Endothelial cell of umbilical vein (primary cell): ENCODE results near the gene MMP19. TPM values are rescaled to one million over a fixed set of nuclear protein-coding genes. Genes with fewer than 3 reads are reported as not detected.

Experiments
- BruUV-seq: library from RNA; stranded (reverse); fragments of 400-500 nt; replicated peaks from 2 replicates; lab custom pipeline; 2021; lab: Mats Ljungman, UMichigan
- CTCF ChIA-PET: fragments of 300-600, 350-600 bp; sonication (Branson Sonifier 250); formaldehyde crosslinking; loops from one replicate; lab custom pipeline; 2021; ENCODE audit warnings: antibody characterized with exemption, inconsistent platforms; lab: Charles Lee
- POLR2A ChIA-PET: fragments of 300-600, 350-600 bp; sonication (Branson Sonifier 250); formaldehyde crosslinking; loops from one replicate; lab custom pipeline; 2021; ENCODE audit warnings: antibody characterized with exemption, inconsistent platforms; lab: Charles Lee
- DNase-seq: peaks from one replicate; pipeline ENCODE4 v3.0.0-alpha.2; 2011; ENCODE audit warnings: low read depth, low spot score
- FAIRE-seq: peaks from 2 replicates; lab custom pipeline; 2011; peaks lifted over from hg19 to GRCh38; lab: Jason Lieb, UNC
- H2AFZ ChIP-seq: 2 replicates; pipeline ENCODE4 v1.6.0; 2012; ENCODE audit warnings: low read depth, low read length, control low read depth, inconsistent platforms
- H3K27ac ChIP-seq: 2 replicates; pipeline ENCODE4 v1.5.1; 2011; ENCODE audit warnings: low read depth, mild to moderate bottlenecking, control low read depth, low read length, moderate library complexity; ENCODE audit not compliant: insufficient read depth
- H3K27me3 ChIP-seq, 2 experiments: 2 replicates each; pipeline versions ENCODE4 v1.6.0 to v1.6.1; 2011; ENCODE audit warnings: low read length in 2 of 2, mixed read lengths in 1 of 2; ENCODE audit not compliant: control insufficient read depth in 2 of 2, insufficient read depth in 2 of 2
- H3K36me3 ChIP-seq, 2 experiments: 2 replicates in 1 of 2; 3 replicates in 1 of 2; pipeline ENCODE4 v1.5.1; 2011; ENCODE audit warnings: low read length in 2 of 2, mild to moderate bottlenecking in 1 of 2, moderate library complexity in 1 of 2; ENCODE audit not compliant: control insufficient read depth in 2 of 2, insufficient read depth in 2 of 2; ENCODE audit errors: extremely low read depth in 1 of 2
- H3K4me1 ChIP-seq: 3 replicates; pipeline ENCODE4 v1.5.1; 2011; ENCODE audit warnings: mild to moderate bottlenecking, low read length; ENCODE audit not compliant: control insufficient read depth, insufficient read depth; ENCODE audit errors: extremely low read depth
- H3K4me2 ChIP-seq: 2 replicates; pipeline ENCODE4 v1.6.1; 2011; ENCODE audit warnings: low read length, control low read depth, mixed read lengths; ENCODE audit not compliant: insufficient read depth
- H3K4me3 ChIP-seq, 3 experiments: fragments of 200-600 bp in 1 of 3; sonication (generic), shearing (Covaris generic) in 1 of 3; replicated peaks in 1 of 3; 2 replicates each; pipeline ENCODE4 v1.5.1; 2011 to 2016; ENCODE audit warnings: control low read depth in 3 of 3, low read length in 3 of 3, mild to moderate bottlenecking in 2 of 3, inconsistent platforms in 1 of 3, low read depth in 1 of 3, moderate library complexity in 1 of 3; ENCODE audit not compliant: insufficient read depth in 1 of 3
- H3K79me2 ChIP-seq: 2 replicates; pipeline ENCODE4 v1.6.0; 2012; ENCODE audit warnings: low read length, inconsistent platforms; ENCODE audit not compliant: control insufficient read depth, insufficient read depth
- H3K9ac ChIP-seq: replicated peaks from 2 replicates; pipeline ENCODE3; 2011; ENCODE audit warnings: low read length, control low read depth; ENCODE audit not compliant: insufficient read depth; ENCODE audit errors: extremely low read depth
- H3K9me1 ChIP-seq: replicated peaks from 3 replicates; pipeline ENCODE4 v1.6.0; 2011; ENCODE audit warnings: mild to moderate bottlenecking, low read length; ENCODE audit not compliant: control insufficient read depth, insufficient read depth; ENCODE audit errors: extremely low read depth
- H3K9me3 ChIP-seq: replicated peaks from 2 replicates; pipeline ENCODE4 v1.5.1; 2012; ENCODE audit warnings: low read length, inconsistent platforms; ENCODE audit not compliant: control insufficient read depth, insufficient read depth
- H4K20me1 ChIP-seq: replicated peaks from 2 replicates; pipeline ENCODE3; 2011; ENCODE audit warnings: mild to moderate bottlenecking, low read length; ENCODE audit not compliant: control insufficient read depth, insufficient read depth; ENCODE audit errors: extremely low read depth
- EZH2 ChIP-seq: IDR thresholded peaks from 2 replicates; pipeline ENCODE4 v1.6.1; 2012; ENCODE audit warnings: borderline replicate concordance, low read depth, mild to moderate bottlenecking, moderate library complexity, low read length, inconsistent platforms; ENCODE audit not compliant: severe bottlenecking
- FOS ChIP-seq: IDR thresholded peaks from 2 replicates; pipeline ENCODE4 v1.6.1; 2011; ENCODE audit warnings: mild to moderate bottlenecking, low read length, moderate library complexity, borderline replicate concordance; ENCODE audit not compliant: insufficient read depth
- GATA2 ChIP-seq: IDR thresholded peaks from 2 replicates; pipeline ENCODE4 v1.7.0; 2011; ENCODE audit warnings: low read depth, mild to moderate bottlenecking, moderate library complexity, mixed read lengths, low read length; ENCODE audit not compliant: insufficient read length, insufficient read depth
- JUN ChIP-seq: IDR thresholded peaks from 2 replicates; pipeline ENCODE4 v1.6.1; 2011; ENCODE audit warnings: borderline replicate concordance, low read depth; ENCODE audit not compliant: insufficient read length, insufficient read depth
- MYC ChIP-seq: IDR thresholded peaks from one replicate; pipeline ENCODE4 v1.6.1; 2011; ENCODE audit warnings: mild to moderate bottlenecking, low read depth, low read length
- POLR2A ChIP-seq: IDR thresholded peaks from 2 replicates; pipeline ENCODE4 v1.6.1; 2012; ENCODE audit warnings: low read depth, mild to moderate bottlenecking, control low read depth, low read length
- POLR2AphosphoS5 ChIP-seq: IDR thresholded peaks from 2 replicates; pipeline ENCODE4 v1.6.1; 2012; ENCODE audit warnings: low read depth, mild to moderate bottlenecking, control low read depth, low read length, moderate library complexity; ENCODE audit not compliant: insufficient read depth
- dilution Hi-C: fragments of 300-500 bp; cut with MboI; formaldehyde crosslinking; loops from one replicate; pipeline ENCODE4 v1.15.0; 2019; ENCODE audit warnings: low sequenced_read_pairs; ENCODE audit not compliant: extremely low pct_ligation_motif_present
- intact Hi-C: fragments of 100-400 bp; cut with micrococcal nuclease; formaldehyde crosslinking; loops from one replicate; pipeline ENCODE4 v1.10.0; 2022
- polyA plus RNA-seq, 4 experiments: library from polyadenylated mRNA; depleted of rRNA in 3 of 4; stranded (reverse) in 3 of 4; unstranded in 1 of 4; fragments of >200 nt; gene quantifications; 2 replicates each; pipeline versions ENCODE4 v1.2.1 to v1.2.3, GENCODE V29; 2011 to 2012; ENCODE audit warnings: missing spikeins in 1 of 4
- total RNA-seq: library from RNA; stranded (reverse); gene quantifications from 2 replicates; pipeline ENCODE4 v1.2.3, GENCODE V29; 2021
- TF ChIP-seq, protein P1 (sequence below), 2 donors: IDR thresholded peaks; 1 replicate in 1 of 2; 2 replicates in 1 of 2; pipeline ENCODE4 v1.5.1; 2011; ENCODE audit warnings: low read length in 2 of 2, mild to moderate bottlenecking in 2 of 2, moderate library complexity in 2 of 2, control low read depth in 1 of 2, inconsistent platforms in 1 of 2, low read depth in 1 of 2; ENCODE audit not compliant: insufficient read depth in 1 of 2; ENCODE audit errors: extremely low read depth in 1 of 2
- TF ChIP-seq, protein P2 (sequence below): IDR thresholded peaks from 2 replicates; pipeline ENCODE4 v1.6.1; 2011; ENCODE audit not compliant: insufficient read depth, insufficient read length

MMP19 gene
- total and polyA plus RNA-seq, 2 donors (not counting 3 experiments of a cell fraction or from before 2014, with no cell fraction given): 0.31 to 1.6 TPM

GRCh38 chr12:55806982-55807381 is 35.8 kb downstream of the MMP19 start:
- intact Hi-C loops (no loop called here), dilution Hi-C loops (no loop called here)
- DNase-seq (no peak), FAIRE-seq (no peak)
- BruUV-seq: no TSS peak
- H3K4me2 ChIP-seq: no peak overlapping the region
- no peak for TF ChIP-seq POLR2A
- no peak for TF ChIP-seq JUN
- TF ChIP-seq, protein P1, sequence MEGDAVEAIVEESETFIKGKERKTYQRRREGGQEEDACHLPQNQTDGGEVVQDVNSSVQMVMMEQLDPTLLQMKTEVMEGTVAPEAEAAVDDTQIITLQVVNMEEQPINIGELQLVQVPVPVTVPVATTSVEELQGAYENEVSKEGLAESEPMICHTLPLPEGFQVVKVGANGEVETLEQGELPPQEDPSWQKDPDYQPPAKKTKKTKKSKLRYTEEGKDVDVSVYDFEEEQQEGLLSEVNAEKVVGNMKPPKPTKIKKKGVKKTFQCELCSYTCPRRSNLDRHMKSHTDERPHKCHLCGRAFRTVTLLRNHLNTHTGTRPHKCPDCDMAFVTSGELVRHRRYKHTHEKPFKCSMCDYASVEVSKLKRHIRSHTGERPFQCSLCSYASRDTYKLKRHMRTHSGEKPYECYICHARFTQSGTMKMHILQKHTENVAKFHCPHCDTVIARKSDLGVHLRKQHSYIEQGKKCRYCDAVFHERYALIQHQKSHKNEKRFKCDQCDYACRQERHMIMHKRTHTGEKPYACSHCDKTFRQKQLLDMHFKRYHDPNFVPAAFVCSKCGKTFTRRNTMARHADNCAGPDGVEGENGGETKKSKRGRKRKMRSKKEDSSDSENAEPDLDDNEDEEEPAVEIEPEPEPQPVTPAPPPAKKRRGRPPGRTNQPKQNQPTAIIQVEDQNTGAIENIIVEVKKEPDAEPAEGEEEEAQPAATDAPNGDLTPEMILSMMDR (IDR thresholded peaks at IDR 0.05; ENCODE audit: extremely low read depth in 1 of 2, insufficient read depth in 1 of 2, low read depth in 1 of 2, low read length in 2 of 2): no peak
- TF ChIP-seq MYC: no peak
- H4K20me1 ChIP-seq: peaks cover 8% of the 10 kb centered on the region
- H3K9me3 ChIP-seq: no peaks in the 10 kb centered on the region
- H3K4me1 ChIP-seq: no peaks in the 10 kb centered on the region
- H3K36me3 ChIP-seq: peaks cover 7 to 11% of the 10 kb centered on the region in 2 experiments
- no peak overlapping the region for H3K9ac ChIP-seq
- H3K9me1 ChIP-seq: no peaks in the 10 kb centered on the region
- no peaks in the 10 kb centered on the region for H3K27me3 ChIP-seq
- no peak overlapping the region for H2AFZ ChIP-seq
- H3K79me2 ChIP-seq: peaks cover 83% of the 10 kb centered on the region
- CTCF ChIA-PET: interaction anchor here (1.2 to 1.5 kb wide), 2 partner anchors 17 to 134 kb away, joined by 3 read pairs; no protein-coding TSS in a partner anchor
- no peak overlapping the region for H3K27ac ChIP-seq
- H3K4me3 ChIP-seq: no peak overlapping the region
- POLR2A ChIA-PET: interaction anchor here (1.3 kb wide), 1 partner anchor 10 kb away, joined by 5 read pairs; no protein-coding TSS in a partner anchor

GRCh38 chr12:55797550-55797949 is 45.2 kb downstream of the MMP19 start:
- Histone ChIP-seq H3K79me2 (peaks cover 18% of the 10 kb centered on the region), H3K9me3 (no peaks in the 10 kb centered on the region), H3K27ac (no peak overlapping the region), H3K4me3 (no peak overlapping the region), H3K27me3 (no peaks in the 10 kb centered on the region), H3K36me3 (peaks cover 14 to 21% of the 10 kb centered on the region in 2 experiments), H3K9me1 (no peaks in the 10 kb centered on the region), H3K9ac (no peak overlapping the region), H3K4me1 (no peaks in the 10 kb centered on the region), H3K4me2 (no peak overlapping the region), H2AFZ (no peak overlapping the region), H4K20me1 (no peaks in the 10 kb centered on the region)
- ChIA-PET POLR2A (no interaction called here), CTCF (interaction anchor here (0.5 to 4.3 kb wide), 10 partner anchors 8 to 142 kb away, joined by 3 to 56 read pairs (median 4); partner anchors contain the start of genes ORMDL2 and SARNP)
- DNase-seq (no peak), FAIRE-seq (no peak)
- no peak for TF ChIP-seq JUN
- no peak for TF ChIP-seq EZH2
- TF ChIP-seq POLR2AphosphoS5: no peak
- no peak for TF ChIP-seq POLR2A
- TF ChIP-seq, protein P1 (IDR thresholded peaks at IDR 0.05; ENCODE audit: extremely low read depth in 1 of 2, insufficient read depth in 1 of 2, low read depth in 1 of 2, low read length in 2 of 2): no peak
- no peak for TF ChIP-seq GATA2
- TF ChIP-seq, protein P2, sequence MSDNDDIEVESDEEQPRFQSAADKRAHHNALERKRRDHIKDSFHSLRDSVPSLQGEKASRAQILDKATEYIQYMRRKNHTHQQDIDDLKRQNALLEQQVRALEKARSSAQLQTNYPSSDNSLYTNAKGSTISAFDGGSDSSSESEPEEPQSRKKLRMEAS: no peak
- TF ChIP-seq MYC: no peak
- no peak for TF ChIP-seq FOS
- dilution Hi-C loops: no loop called here
- intact Hi-C loops: loop anchor here (1.0 kb wide), 1 partner anchor 58 kb away; no protein-coding TSS in a partner anchor
- no TSS peak for BruUV-seq
